EL (cell line): Measurements from ENCODE around the gene KIF2A.
A peak's percentile ranks its signal among the peaks of the same experiment; 100 is the strongest.

ENCODE experiments used
- DNase-seq: peaks from one replicate; pipeline ENCODE4 v3.0.0-alpha.2; 2016

Gene KIF2A

GRCh38 chr5:62296998-62297397, 9.0 kb upstream of the KIF2A start:
- DNase-seq, result no peak

DNA sequence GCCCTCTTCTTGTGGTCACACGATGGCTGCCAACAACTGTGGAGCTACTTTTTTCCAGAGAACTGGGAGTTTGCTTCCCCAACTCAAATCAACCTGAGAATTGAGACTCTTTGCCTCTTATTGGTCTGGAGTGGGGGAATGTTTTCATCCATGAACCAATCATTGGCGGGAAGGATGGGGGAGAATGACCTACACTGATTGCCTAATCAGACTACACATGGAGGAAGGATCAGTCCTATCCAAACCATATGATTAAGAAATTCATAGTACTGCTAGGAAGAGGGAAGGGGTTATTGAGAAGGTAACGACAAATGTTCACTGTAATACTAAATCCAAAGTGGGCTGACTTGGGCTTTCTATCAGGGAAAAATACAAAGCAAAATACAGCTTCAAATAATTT, 7.9 kb upstream of the KIF2A start:
- no peak for DNase-seq

DNA sequence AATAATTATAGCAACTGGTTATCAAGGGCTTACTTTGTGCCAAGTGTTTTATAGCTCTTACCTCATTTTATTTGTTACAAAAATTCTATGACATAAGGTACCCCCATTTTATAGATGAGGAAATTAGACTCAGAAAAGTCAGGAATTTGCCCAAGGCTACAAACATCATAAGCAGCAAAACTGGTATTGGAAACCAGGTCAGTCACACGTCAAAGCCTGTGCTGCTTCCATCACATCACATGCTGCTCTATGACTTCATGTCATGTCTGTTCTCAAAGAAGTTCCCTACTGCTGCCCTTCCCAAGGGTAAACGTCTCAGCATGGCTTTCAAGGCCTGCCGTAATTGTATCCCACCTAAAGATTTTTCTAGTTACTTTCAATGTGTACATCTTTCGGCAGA, 6.9 kb upstream of the KIF2A start:
- DNase-seq, result no peak

- DNase-seq, result no peak
Measured at GRCh38 chr5:62299600-62299999, 6.4 kb upstream of the KIF2A start.

DNA sequence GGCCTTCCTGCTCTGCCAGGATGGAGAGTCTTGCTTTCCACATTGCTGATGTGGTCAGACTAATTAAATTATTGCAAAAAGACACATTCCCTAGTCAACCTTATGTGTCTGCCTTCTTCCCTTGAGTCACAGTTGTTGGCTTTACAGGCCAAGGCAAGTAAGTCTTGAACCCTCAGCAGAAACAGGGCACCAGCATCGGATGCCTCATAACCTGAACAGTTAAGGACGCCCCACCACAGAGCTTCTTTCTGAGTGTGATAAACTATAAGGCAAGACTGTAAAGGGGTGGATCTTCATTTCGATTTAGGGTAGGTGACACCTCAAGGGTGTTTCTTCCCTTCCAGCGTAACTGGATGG, 670 bp upstream of the KIF2A start:
- DNase-seq, result no peak

DNA sequence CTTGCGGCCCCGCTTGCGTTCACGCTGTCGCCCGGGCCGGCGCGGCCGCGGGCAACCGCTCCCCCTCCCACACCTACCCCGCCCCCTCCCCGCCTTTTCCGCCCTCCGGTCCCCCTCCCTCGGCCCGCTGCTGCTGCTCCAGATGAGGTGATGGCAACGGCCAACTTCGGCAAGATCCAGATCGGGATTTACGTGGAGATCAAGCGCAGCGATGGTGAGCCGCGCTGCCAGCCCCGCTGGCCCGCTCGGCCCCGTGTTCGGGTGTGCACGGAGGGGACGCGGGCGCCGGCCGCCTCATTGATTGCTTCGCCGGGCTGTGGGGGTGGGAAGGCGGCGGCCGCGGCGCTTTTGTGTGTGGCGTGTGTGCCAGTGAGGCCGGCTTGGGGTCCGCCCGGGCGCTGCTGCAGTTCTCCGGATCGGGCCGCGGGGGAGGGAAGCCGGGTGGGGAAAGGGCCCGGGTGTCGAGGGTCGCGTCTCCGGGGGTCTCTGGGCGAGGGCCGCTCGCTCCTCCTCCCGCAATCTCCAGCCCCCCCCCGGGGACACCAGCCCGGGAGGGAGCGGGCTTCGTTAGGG, 403 bp downstream of the KIF2A start:
- no peak for DNase-seq

DNA sequence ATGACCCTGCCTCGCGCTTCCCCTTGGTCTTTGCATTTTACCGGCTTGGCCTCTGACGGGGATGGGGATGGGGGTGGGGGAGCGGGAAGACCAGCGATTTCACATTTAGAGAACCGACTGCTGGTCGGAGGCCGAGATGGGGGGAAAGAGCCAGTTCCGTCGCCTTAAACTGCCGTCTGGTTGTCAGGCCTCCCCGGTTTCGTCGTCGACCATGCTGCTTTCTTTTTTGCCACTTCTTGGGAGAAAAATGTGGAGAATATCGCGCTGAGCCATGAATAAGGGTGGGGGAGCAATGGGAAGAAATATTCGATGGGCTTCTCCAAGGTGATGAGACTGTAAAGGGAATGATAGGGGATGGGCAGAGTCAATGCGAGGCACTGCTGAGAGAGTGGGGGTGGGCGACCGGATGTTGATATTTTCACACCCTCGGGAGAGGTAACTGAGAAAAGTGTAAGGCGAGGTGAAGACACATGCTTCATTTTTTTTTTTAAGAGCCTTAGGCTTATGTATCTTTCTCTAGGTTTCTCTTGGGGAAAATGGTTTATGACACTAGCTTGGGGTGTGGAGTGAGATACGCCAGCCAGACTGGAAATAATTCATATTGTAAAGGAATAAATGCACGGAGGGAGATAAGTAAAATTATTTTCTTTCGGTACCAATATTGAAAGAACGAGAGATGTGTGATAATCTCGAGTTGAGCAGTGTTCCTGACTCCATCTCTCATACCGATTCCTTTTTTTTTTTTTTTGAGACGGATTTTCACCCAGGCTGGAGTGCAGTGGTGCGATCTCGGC, 1.1 kb downstream of the KIF2A start:
- peak; percentile 51 for DNase-seq

DNA sequence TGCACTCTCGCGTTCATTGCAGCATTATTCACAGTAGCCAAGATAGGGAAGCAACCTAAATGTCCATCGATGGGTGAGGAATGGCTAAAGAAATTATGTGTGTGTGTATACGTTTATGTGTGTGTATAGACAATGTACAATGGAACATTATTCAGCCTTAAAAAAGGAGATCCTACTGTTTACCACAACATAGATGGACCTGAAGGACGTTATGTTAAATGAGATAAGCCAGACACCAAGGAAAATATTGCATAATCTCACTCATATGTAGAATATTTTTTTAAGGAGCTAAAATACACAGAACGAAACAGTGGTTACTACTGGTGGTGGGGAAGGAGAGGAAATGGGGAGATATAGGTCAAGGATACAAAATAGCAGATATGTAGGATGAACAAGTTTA, 2.4 kb downstream of the KIF2A start:
- no peak for DNase-seq

- DNase-seq, result no peak
Measured at GRCh38 chr5:62309107-62309506, 3.1 kb downstream of the KIF2A start.

DNA sequence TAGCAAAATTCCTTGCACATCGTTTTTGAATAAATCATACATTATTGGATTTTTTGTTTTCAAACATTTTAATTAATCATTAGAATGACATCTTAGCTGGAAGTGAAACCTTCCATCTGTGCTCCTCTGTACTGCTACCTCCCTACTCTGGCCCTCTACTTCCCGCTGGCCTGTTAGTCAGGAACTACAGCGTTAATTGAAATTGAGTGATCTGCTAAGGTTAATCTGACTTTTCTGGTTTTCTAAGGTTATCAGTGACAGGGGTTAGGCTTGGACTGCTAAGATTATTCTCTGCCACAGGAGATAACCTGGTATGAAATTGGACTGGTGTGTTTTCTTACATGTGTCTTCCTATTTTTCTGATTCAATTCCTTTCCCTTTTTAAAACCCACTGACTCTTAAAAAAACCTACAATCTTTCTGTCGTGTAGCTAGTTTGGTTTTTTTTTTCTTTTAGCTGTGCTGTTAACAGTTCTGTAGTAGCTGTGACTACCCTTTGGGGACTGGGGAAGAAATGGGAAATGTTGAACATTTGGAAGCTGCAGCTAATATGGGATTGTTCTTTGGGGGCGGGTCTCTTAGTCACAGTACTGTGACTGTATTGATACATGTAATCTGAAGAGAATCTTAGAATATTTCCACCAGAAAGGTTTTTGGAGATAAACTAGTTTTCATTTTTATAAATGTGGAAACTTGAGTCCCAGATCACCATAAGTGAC, 4.6 kb downstream of the KIF2A start:
- DNase-seq, result no peak

DNA sequence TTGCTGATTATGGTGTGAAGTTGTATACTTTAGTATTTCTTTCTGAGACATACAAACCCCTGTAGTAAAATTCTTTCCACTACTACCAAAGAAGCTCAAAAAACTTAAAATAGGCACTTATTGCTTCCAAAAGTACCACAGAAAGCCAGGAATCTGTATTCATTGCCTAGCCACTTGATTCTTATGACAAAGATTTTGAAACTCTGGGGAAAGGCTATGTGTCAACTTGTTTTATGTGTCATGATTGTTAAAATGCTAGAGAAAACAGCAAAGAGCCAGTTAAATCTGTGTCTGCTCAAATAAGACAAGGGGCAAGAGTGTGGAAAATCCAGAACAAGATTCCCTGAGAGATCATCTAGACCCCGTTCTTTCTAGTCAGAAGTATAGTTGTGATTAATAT, 6.0 kb downstream of the KIF2A start:
- no peak for DNase-seq

- DNase-seq, result no peak
Measured at GRCh38 chr5:62312674-62313073, 6.7 kb downstream of the KIF2A start.

DNA sequence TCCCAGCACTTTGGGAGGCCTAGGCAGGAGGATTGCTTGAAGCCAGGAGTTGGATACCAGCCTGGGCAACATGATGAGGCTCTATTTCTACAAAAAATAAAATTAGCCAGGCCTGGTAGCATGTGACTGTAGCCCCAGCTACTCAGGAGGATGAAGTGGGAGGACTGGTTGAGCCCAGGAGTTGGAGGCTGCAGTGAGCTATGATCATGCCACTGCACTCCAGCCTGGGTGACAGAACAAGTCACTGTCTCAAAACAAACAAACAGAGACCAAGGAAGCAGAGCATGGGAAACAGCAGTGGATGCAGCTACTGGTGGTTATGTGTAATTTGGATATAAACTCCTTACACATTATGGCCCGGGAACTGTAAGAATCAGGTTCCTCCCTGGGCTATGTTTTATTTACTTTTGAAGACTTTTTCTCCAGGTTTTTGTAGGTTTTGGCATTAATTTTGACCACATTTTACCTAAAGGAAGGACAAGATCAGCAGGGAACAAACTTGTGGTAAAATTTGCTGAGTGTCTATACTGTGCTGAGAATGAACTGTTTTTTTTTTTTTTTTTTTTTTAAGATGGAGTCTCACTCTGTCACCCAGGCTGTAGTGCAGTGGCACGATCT, 8.3 kb downstream of the KIF2A start:
- no peak for DNase-seq

DNA sequence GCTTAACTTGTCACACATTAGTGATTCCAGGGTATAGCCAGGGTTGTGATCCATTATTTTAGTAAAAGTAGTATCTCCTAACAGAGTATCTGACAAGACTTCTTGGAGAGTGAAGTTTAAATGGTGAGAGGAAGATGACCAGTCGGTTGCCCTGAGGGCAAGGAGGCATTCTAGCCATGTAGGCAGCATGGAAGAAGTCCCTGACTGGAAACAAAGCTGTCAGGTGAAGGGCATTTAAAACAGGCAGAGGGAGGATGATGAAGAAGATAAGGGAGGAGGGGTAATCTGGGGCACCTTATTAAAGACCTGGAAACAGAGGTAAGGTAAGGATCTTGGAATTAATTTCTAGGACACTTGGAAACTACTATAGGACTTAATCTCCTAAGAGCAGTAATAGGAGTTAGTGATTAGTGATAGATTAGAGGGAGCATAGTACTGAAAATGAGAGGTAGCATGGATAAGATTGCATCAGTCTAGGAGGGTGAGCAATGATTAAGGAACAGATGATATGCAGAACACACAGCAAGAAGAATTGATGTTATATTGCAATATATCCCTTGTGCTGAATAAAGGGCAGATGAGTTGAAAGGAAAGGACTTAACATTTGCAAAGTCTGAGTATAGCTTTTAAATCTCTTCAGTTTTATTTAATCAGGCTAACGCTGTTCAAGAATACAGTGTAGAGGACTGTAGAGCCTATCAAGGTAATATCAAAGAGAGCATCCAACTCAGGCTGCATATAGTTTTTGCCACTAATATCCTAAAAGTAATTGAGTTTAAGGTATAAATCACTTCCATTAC, 9.6 kb downstream of the KIF2A start:
- peak; percentile 35 for DNase-seq

DNA sequence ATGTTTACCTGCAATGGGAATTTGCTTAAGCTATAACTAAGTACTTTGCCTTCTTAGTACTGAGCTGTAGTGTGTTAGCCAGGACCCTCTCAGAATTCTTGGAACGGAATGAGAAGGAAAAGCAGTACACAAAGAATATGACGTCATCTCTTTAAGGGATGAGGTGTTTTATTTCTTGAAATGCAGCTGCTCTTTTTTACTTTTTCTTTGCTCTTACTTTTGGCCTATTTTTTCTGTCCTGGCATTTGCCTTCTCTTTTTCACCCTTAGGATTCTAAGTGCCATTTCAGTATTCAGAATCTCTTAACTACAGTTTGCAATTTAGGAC, 10.1 kb downstream of the KIF2A start:
- DNase-seq, result no peak

GRCh38 chr5:62317810-62318209, 11.8 kb downstream of the KIF2A start:
- DNase-seq, result no peak

DNA sequence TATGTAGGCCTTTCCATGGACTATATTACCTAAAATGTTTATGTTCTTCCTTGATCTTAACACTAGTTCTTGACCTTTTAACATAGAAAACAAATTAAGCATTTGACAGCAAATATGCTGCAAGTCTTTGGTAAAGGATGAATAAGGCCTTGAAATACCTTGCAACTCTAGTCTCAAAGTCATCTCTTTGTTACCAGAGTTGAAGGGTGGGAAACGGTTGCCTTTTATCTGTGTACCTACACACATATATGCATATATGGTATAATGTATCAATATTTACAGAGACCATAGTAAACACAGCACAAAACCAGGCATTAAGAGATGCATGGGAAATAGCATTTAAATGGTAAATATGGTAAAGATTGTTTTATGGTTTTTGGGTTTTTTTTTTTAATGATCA, 16.5 kb downstream of the KIF2A start:
- no peak for DNase-seq

DNA sequence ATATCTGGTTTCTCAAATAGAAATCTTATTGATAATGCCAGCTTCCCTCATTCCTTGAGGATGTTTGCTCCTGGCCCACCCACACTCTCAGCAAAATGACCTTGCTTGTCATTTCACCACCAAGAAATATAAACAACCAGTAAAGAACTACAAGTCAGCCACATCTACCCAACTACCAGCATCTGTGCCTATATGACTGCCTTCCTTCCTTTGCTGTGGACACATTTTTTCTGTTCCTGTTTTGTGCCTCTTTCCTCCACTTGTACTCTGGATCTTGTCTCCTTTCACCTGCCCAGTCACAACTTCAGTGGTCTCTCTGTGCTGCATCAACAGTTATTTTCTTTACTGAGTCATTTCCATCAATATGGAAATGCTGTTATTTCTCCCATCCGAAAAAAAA, 20.3 kb downstream of the KIF2A start:
- no peak for DNase-seq

DNA sequence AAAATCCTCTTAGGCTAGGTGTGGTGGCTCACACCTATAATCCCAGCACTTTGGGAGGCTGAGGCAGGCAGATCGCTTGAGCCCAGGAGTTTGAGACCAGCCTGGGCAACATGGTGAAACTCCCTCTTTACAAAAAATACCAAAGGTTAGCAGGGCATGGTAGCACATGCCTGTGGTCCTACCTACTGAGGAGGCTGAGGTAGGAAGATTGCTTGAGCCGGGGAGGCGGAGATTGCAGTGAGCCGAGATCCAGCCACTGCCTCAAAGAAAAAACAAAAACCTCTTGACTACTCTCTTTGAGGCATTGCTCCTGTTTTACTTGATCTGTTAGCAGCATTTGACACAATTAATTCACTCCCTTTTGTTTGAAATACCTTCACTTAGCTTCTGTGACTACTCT, 20.7 kb downstream of the KIF2A start:
- no peak for DNase-seq

DNA sequence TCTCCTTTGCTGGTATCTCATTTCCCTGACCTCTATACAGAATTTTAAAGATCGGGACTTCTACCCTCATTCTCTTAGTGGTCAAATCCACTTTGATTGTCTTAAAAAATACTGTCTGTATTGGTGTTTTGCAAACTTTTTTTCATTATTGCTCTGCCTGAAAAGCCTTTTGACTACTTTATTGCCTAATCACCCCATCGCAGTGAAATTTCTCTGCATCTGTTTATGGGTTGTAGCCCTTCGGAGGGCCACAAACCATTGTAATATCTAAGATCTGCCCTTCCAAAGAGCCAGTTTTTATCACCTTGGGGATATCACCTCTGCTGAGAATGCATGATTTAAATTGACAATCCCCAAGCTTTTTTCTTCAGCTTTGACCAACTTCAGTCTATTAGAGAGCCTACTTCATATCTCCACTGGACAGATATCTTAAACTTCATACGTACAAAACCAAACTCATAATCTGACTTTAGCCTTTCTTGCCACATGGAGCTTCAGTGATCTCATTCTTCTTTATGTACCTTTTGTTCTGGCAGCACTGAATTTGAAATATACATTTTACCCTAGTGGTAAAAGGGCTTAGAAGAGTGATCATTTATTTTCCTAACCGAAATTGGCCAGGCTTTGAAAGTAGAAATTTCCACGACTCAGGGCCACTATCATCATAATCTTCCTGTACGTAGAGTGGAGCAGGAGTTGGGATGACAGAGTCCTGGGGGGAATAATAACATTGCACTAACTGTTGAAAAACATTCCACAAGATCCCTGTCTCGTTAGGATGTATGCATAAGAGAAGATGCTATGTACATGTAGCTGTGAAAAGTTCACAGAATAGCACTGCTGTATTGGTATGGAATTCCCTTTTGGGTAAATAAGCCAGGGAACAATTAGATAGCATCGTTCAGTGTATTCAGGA, 21.4 kb downstream of the KIF2A start:
- DNase-seq, result no peak

- DNase-seq, result no peak
Measured at GRCh38 chr5:62328772-62329491, 22.9 kb downstream of the KIF2A start.
